ENCODE data around the gene SLX9. TPM values are rescaled to one million over a fixed set of nuclear protein-coding genes. Genes with fewer than 3 reads are reported as not detected.

Gene SLX9
- total and polyA plus RNA-seq, 9 donors, result 5.6 to 24.1 (median 16.6) TPM

GRCh38 chr21:44955798-44956175 lies 16.0 kb downstream of the SLX9 start:
- Histone ChIP-seq H3K4me1 (ENCODE audit: insufficient read depth) (peaks cover 20% of the 10 kb centered on the region), H3K9me3 (no peaks in the 10 kb centered on the region), H3K36me3 (no peaks in the 10 kb centered on the region), H3K4me3 (no peak overlapping the region), H3K27ac (no peak overlapping the region), H3K27me3 (no peaks in the 10 kb centered on the region)
- no peak for DNase-seq
- TF ChIP-seq EP300 (IDR thresholded peaks at IDR 0.05), result no peak
- TF ChIP-seq CTCF (IDR thresholded peaks at IDR 0.05), result no peak
- no peak for TF ChIP-seq POLR2A (IDR thresholded peaks at IDR 0.05)
- 91 to 94% (median 91%) methylated on average over 16 of the region's 16 CpGs for WGBS, 3 donors
- intact Hi-C loops (cut with DNase I), result loop anchor here in 1 of 4 donors (10.0 kb wide), 2 partner anchors 79 to 329 kb away; partner anchors contain the start of gene POFUT2

- no peak for TF ChIP-seq CTCF (IDR thresholded peaks at IDR 0.05)
- no peak for TF ChIP-seq POLR2A (IDR thresholded peaks at IDR 0.05)
- TF ChIP-seq EP300 (IDR thresholded peaks at IDR 0.05), result no peak
- no peak for DNase-seq
- intact Hi-C loops (cut with DNase I), result loop anchor here in 1 of 4 donors (10.0 kb wide), 2 partner anchors 78 to 328 kb away; partner anchors contain the start of gene POFUT2
- no peaks in the 10 kb centered on the region for H3K27me3 ChIP-seq
- no peaks in the 10 kb centered on the region for H3K9me3 ChIP-seq
- no peak overlapping the region for H3K27ac ChIP-seq
- WGBS, 3 donors, result 95 to 96% (median 96%) methylated on average over 34 to 35 of the region's 35 CpGs
- H3K36me3 ChIP-seq, result no peaks in the 10 kb centered on the region
- peaks cover 22% of the 10 kb centered on the region for H3K4me1 ChIP-seq (ENCODE audit: insufficient read depth)
- H3K4me3 ChIP-seq, result no peak overlapping the region
Measured at GRCh38 chr21:44956356-44957046, 16.7 kb downstream of the SLX9 start.

- 90 to 93% (median 92%) methylated on average over 16 to 22 of the region's 22 CpGs for WGBS, 3 donors
- Histone ChIP-seq H3K36me3 (no peaks in the 10 kb centered on the region), H3K4me1 (ENCODE audit: insufficient read depth) (peaks cover 22% of the 10 kb centered on the region), H3K27me3 (no peaks in the 10 kb centered on the region), H3K27ac (no peak overlapping the region), H3K4me3 (no peak overlapping the region), H3K9me3 (no peaks in the 10 kb centered on the region)
- TF ChIP-seq CTCF (IDR thresholded peaks at IDR 0.05) (no peak), EP300 (IDR thresholded peaks at IDR 0.05) (no peak), POLR2A (IDR thresholded peaks at IDR 0.05) (no peak)
- intact Hi-C loops (cut with DNase I), result loop anchor here in 1 of 4 donors (10.0 kb wide), 2 partner anchors 78 to 328 kb away; partner anchors contain the start of gene POFUT2
- no peak for DNase-seq
Measured at GRCh38 chr21:44957047-44957831, 17.4 kb downstream of the SLX9 start.

GRCh38 chr21:44957901-44958451 lies 18.1 kb downstream of the SLX9 start:
- H3K4me3 ChIP-seq, result no peak overlapping the region
- H3K4me1 ChIP-seq (ENCODE audit: insufficient read depth), result peaks cover 24% of the 10 kb centered on the region
- no peak for DNase-seq
- H3K27me3 ChIP-seq, result no peaks in the 10 kb centered on the region
- no peaks in the 10 kb centered on the region for H3K9me3 ChIP-seq
- WGBS, 3 donors, result 71 to 75% (median 73%) methylated on average over 21 to 26 of the region's 26 CpGs
- TF ChIP-seq EP300 (IDR thresholded peaks at IDR 0.05), result no peak
- H3K36me3 ChIP-seq, result no peaks in the 10 kb centered on the region
- H3K27ac ChIP-seq, result peak overlapping the region in 1 of 2 donors; percentile 41
- intact Hi-C loops (cut with DNase I), result loop anchor here in 1 of 4 donors (10.0 kb wide), 2 partner anchors 77 to 327 kb away; partner anchors contain the start of gene POFUT2
